GM12874 (cell line): Measurements from ENCODE around the gene VSNL1.

Source experiments
- CTCF ChIP-seq: IDR thresholded peaks from 2 replicates; pipeline ENCODE4 v1.5.1; 2011; ENCODE audit warnings: low read depth, mild to moderate bottlenecking, control low read depth, low read length, moderate library complexity; ENCODE audit not compliant: insufficient read depth

The VSNL1 gene

GRCh38 chr2:17637131-17637906 lies 96.8 kb downstream of the VSNL1 start:
- no peak for TF ChIP-seq CTCF

DNA sequence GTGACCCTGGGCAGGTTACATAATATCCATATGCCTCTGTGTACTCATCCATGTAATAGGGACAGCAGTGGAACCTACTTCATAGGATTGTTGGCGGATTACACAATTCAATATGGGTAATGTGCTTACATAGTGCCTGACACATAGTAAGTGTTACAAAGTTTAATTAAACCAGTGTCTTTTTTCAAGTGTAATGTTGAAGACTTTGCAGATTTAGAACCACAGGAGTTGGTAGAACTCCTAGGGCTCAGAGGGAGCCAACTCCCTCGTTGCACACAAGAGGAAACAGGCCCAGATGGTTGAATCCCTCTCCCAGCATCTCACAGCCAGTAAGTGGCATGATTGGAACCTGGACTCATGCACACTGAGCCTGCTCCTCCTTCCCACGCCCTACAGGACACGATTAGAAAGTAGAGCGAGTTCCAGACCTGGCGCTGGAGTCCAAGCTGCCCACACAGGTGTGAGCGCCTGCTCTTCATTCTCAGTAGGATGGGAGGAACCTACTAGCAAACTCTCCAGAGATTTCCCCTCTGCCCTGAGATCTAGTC lies 97.8 kb downstream of the VSNL1 start:
- no peak for TF ChIP-seq CTCF

GRCh38 chr2:17640406-17640805 lies 99.9 kb downstream of the VSNL1 start:
- no peak for TF ChIP-seq CTCF

GRCh38 chr2:17643031-17643615 lies 102.6 kb downstream of the VSNL1 start:
- no peak for TF ChIP-seq CTCF

DNA sequence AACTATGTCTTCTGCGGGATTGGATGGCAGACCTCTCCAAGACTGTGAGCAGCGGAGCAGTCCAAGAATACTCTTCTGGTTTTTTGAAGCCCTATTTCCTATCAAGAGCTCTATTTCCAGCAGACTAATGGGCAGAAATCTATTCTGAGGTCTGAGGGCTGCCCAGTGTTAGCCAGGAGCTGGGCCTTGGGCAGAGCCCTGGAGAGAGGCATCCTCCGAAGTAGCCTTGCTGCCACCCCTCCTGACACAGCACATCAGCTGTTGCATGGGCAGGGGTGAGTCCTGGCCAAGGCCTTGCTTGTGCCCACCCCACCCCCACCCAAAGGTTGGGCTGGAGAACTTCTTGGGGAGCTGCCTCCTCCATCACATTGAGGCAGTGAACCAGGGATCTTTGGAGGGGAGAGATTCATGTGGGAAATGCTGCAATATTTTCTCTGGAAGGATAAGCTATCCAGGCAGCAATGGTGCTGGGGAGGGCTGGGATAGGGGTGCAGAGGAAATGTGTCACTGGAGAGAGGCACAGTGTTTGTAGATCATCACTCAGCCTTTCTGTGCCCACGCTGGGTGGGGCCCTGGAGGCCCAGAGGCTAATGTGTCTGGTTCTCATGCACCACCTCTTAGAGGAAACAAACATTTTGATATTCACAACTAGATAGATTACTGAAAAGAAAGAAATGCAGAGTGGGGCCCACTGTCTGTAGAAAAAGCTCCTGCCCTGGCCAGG lies 104.7 kb downstream of the VSNL1 start:
- no peak for TF ChIP-seq CTCF

GRCh38 chr2:17646081-17646554 lies 105.6 kb downstream of the VSNL1 start:
- peak; percentile 64 for TF ChIP-seq CTCF

DNA sequence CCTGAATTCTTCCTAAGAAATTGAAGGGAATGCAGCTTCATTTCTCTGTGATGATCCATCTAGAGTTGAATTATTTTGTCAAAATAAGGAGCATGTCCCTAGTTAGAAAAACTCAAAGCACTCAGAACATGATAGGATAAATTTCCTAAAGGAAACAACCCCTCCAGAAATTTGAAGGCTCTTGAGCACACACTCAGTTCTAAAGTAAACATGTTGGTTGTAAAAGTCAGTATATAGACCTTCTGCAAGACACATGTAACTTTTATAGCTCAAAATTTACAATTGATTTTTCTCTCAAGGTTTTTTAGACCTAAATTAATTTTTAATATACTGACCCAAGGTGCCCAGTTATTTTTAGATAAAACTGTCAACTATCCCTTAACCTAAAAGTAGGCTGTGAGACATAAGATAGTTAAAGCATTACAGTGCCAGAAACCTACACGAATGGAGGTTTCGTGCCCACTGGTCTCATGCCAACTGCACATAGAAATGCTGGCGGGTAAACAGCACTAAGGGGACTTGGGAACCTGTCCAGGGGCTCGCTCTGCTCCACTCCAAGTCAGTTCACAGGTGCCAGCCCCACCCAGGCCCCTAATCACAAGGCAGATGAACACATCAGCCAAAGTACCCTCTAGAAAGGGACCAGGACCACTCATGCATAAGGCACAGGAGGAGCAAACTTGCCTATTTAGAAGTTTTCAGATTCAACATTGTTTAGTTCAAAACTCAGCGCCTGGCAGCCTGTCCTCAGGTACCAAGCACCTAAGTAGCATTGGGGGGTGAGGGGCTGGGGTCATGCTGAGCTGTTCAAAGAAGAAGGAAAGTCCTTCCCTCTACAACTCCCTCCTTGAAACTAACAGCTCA lies 106.6 kb downstream of the VSNL1 start:
- TF ChIP-seq CTCF, result no peak
